Bronchial epithelial cell (primary cell): ENCODE measurements around the gene GATA6. TPM values are rescaled to one million over a fixed set of nuclear protein-coding genes. Genes with fewer than 3 reads are reported as not detected.

Experiments
- DNase-seq: peaks from one replicate; pipeline ENCODE4 v3.0.0-alpha.2; 2010; ENCODE audit warnings: low read depth
- FAIRE-seq: peaks from 2 replicates; lab custom pipeline; 2011; peaks lifted over from hg19 to GRCh38; lab: Jason Lieb, UNC
- H3K27me3 ChIP-seq: 2 replicates; pipeline ENCODE4 v1.5.1; 2011; ENCODE audit warnings: low read length; ENCODE audit not compliant: control insufficient read depth, insufficient read depth
- H3K36me3 ChIP-seq: 2 replicates; pipeline ENCODE4 v1.5.1; 2011; ENCODE audit warnings: low read length; ENCODE audit not compliant: control insufficient read depth, insufficient read depth
- H3K4me3 ChIP-seq: 2 replicates; pipeline ENCODE4 v1.5.1; 2011; ENCODE audit warnings: mild to moderate bottlenecking, low read depth, low read length, control low read depth
- CTCF ChIP-seq: IDR thresholded peaks from 2 replicates; pipeline ENCODE4 v1.5.1; 2011; ENCODE audit warnings: mild to moderate bottlenecking, moderate library complexity, low read length, control low read depth, inconsistent platforms; ENCODE audit not compliant: insufficient read depth, severe bottlenecking
- total RNA-seq: library from RNA; depleted of rRNA; stranded (reverse); fragments of >200 nt; gene quantifications from 2 replicates; pipeline ENCODE4 v1.2.1, GENCODE V29; 2014

Gene GATA6
- total RNA-seq, 1 donor from 2014 or later, result 2.9 TPM

- TF ChIP-seq CTCF, result no peak
- FAIRE-seq, result peak; percentile 52
- no peak overlapping the region for H3K4me3 ChIP-seq
- DNase-seq, result no peak
- H3K27me3 ChIP-seq, result no peaks in the 10 kb centered on the region
- H3K36me3 ChIP-seq, result peaks cover 2% of the 10 kb centered on the region
Observed at GRCh38 chr18:22185771-22186386, 16.5 kb downstream of the GATA6 start.

- TF ChIP-seq CTCF, result no peak
- Histone ChIP-seq H3K27me3 (no peaks in the 10 kb centered on the region), H3K36me3 (no peaks in the 10 kb centered on the region), H3K4me3 (no peak overlapping the region)
- peak; percentile 91 for DNase-seq
- FAIRE-seq, result no peak
Observed at GRCh38 chr18:22186484-22186971, 17.1 kb downstream of the GATA6 start.

- DNase-seq (no peak), FAIRE-seq (no peak)
- peaks cover 2% of the 10 kb centered on the region for H3K36me3 ChIP-seq
- TF ChIP-seq CTCF, result no peak
- H3K4me3 ChIP-seq, result no peak overlapping the region
- H3K27me3 ChIP-seq, result no peaks in the 10 kb centered on the region
Observed at GRCh38 chr18:22188559-22189267, 19.3 kb downstream of the GATA6 start.

GRCh38 chr18:22189449-22190166 lies 20.2 kb downstream of the GATA6 start:
- Histone ChIP-seq H3K4me3 (no peak overlapping the region), H3K27me3 (no peaks in the 10 kb centered on the region)
- no peak for FAIRE-seq

GRCh38 chr18:22191346-22191695 lies 21.9 kb downstream of the GATA6 start:
- TF ChIP-seq CTCF, result no peak
- no peak for FAIRE-seq
- H3K27me3 ChIP-seq, result no peaks in the 10 kb centered on the region
- DNase-seq, result no peak
- H3K36me3 ChIP-seq, result peaks cover 2% of the 10 kb centered on the region
- no peak overlapping the region for H3K4me3 ChIP-seq

More at GRCh38 chr18:22189449-22190166, 20.2 kb downstream of the GATA6 start:
- peaks cover 2% of the 10 kb centered on the region for H3K36me3 ChIP-seq
- no peak for TF ChIP-seq CTCF
- no peak for DNase-seq
